Parathyroid adenoma (tissue), 2 donors: ENCODE measurements around the gene RHBDD3.

ENCODE experiments used
- H2AFZ ChIP-seq: fragments of 300-600 bp; sonication (generic); one replicate; pipeline ENCODE4 v1.7.0; 2017; ENCODE audit warnings: antibody characterized with exemption, mild to moderate bottlenecking
- H3K27ac ChIP-seq: fragments of 300-600 bp; sonication (generic); one replicate; pipeline ENCODE4 v1.7.0; 2017
- H3K27me3 ChIP-seq: fragments of 300-600 bp; sonication (generic); one replicate; pipeline ENCODE4 v1.7.0; 2017; ENCODE audit warnings: low read length; ENCODE audit not compliant: control insufficient read depth, insufficient read depth
- H3K36me3 ChIP-seq: fragments of 300-600 bp; sonication (generic); one replicate; pipeline ENCODE4 v1.7.0; 2017; ENCODE audit warnings: low read length; ENCODE audit not compliant: control insufficient read depth, insufficient read depth
- H3K4me1 ChIP-seq: fragments of 300-600 bp; sonication (generic); one replicate; pipeline ENCODE4 v1.7.0; 2017; ENCODE audit warnings: control low read depth
- H3K4me2 ChIP-seq: fragments of 300-600 bp; sonication (generic); one replicate; pipeline ENCODE4 v1.7.0; 2017; ENCODE audit warnings: low read length
- H3K4me3 ChIP-seq: fragments of 300-600 bp; sonication (generic); one replicate; pipeline ENCODE4 v1.7.0; 2017; ENCODE audit warnings: low read depth, low read length
- H3K79me2 ChIP-seq: fragments of 300-600 bp; sonication (generic); one replicate; pipeline ENCODE4 v1.7.0; 2017; ENCODE audit warnings: control low read depth
- H3K9ac ChIP-seq: fragments of 300-600 bp; sonication (generic); one replicate; pipeline ENCODE4 v1.7.0; 2017; ENCODE audit warnings: mild to moderate bottlenecking
- H3K9me3 ChIP-seq: fragments of 300-600 bp; sonication (generic); one replicate; pipeline ENCODE4 v1.7.0; 2017; ENCODE audit warnings: low read length; ENCODE audit not compliant: control insufficient read depth
- TF ChIP-seq, protein P1 (sequence below): fragments of 300-600 bp; sonication (generic); IDR thresholded peaks from one replicate; pipeline ENCODE4 v1.7.0; 2017; ENCODE audit warnings: antibody characterized with exemption, mild to moderate bottlenecking
- donor health status: primary hyperparathyroidism.

The RHBDD3 gene

DNA sequence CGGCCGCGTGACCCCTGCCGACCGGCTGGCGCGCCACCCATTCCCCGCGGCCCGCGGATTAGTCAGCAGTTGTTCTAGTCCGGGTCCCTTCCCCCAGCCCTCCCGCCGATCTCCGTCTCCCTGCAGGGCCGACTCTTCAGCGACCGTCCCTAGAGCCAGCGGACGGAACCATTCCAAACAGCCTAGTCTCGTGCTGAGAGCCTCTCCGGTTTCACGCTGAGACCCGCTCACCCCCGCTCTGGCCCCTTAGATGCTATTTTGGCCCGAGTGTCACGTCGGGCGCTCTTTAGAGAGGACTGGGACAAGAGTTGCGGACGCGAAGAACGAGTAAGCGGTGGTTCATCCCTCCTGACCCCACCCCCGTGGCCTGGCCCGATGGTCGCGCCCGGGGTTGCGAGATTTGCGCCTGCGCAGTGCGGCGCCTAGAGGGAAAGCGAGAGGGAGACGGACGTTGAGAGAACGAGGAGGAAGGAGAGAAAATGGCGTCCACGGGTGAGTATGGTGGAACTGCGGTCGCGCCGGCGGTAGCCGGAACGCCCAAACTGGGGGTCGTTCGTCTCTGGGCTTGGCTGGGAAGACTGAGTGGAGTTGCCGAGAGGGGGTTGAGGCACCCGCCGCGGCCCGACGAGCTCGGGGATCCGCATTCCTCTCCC is at the start of gene RHBDD3, which contains the start of gene EWSR1:
Gene RHBDD3, minus strand, starts transcription at position 124 of the 653 bp plus-strand sequence. CDS start 2,355 bp downstream, outside the sequence.
Gene EWSR1, plus strand, starts transcription at position 411 of the 653 bp plus-strand sequence. Its CDS starts 69 bp downstream, at position 480.
- Histone ChIP-seq H3K36me3 (no peaks in the 10 kb centered on the region), H3K9me3 (no peaks in the 10 kb centered on the region), H3K4me1 (peaks cover 7% of the 10 kb centered on the region), H3K9ac (peak within 1 kb of the TSS; percentile 92), H3K4me2 (peak within 1 kb of the TSS; percentile 92), H3K27ac (peak within 1 kb of the TSS; percentile 99), H3K27me3 (no peaks in the 10 kb centered on the region), H2AFZ (peak within 1 kb of the TSS; percentile 92), H3K4me3 (peak within 1 kb of the TSS; percentile 94), H3K79me2 (peaks cover 27% of the 10 kb centered on the region)
- TF ChIP-seq, protein P1, sequence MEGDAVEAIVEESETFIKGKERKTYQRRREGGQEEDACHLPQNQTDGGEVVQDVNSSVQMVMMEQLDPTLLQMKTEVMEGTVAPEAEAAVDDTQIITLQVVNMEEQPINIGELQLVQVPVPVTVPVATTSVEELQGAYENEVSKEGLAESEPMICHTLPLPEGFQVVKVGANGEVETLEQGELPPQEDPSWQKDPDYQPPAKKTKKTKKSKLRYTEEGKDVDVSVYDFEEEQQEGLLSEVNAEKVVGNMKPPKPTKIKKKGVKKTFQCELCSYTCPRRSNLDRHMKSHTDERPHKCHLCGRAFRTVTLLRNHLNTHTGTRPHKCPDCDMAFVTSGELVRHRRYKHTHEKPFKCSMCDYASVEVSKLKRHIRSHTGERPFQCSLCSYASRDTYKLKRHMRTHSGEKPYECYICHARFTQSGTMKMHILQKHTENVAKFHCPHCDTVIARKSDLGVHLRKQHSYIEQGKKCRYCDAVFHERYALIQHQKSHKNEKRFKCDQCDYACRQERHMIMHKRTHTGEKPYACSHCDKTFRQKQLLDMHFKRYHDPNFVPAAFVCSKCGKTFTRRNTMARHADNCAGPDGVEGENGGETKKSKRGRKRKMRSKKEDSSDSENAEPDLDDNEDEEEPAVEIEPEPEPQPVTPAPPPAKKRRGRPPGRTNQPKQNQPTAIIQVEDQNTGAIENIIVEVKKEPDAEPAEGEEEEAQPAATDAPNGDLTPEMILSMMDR, result peak; percentile 5

DNA sequence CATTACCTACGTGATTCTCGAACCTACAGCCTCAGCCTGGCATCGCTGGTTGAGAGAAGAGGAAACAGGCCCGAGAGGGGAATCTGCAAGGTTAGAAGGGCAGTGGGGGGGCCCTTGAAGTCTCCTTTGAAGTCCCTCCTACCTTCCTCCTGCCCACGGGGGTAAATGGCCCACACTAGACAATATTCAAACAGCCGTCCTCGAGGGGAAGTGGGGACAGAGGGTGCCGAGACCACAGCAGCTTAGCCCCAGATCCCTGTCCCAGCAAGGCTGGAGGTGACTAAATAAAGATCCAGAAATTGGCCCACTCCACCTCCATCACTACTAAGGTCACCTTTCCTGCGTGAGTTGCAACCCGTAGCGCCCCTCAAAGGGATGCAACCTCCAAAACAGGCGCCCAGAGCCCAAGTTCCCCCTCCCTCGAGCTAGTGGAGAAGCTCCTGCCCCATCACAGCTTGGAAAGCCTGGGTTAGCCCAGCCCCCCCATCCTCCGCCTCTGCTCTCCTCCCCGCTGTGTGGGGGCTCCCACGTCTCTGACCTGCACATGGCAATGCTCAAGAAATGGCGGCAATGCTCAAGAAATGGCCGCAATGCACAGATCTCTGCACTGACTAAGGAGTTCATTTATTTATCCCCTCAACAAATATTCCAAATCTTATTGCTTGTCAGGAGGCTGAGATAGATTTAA is 48.5 kb upstream of the RHBDD3 start:
- no peak overlapping the region for H3K9ac ChIP-seq
- H3K4me2 ChIP-seq, result no peak overlapping the region
- no peak overlapping the region for H2AFZ ChIP-seq
- H3K27ac ChIP-seq, result no peak overlapping the region
- peaks cover 12% of the 10 kb centered on the region for H3K27me3 ChIP-seq
- H3K36me3 ChIP-seq, result no peaks in the 10 kb centered on the region
- no peaks in the 10 kb centered on the region for H3K9me3 ChIP-seq
- no peaks in the 10 kb centered on the region for H3K79me2 ChIP-seq
- TF ChIP-seq, protein P1, result no peak
- no peak overlapping the region for H3K4me3 ChIP-seq
- H3K4me1 ChIP-seq, result no peaks in the 10 kb centered on the region

- Histone ChIP-seq H3K79me2 (no peaks in the 10 kb centered on the region), H3K27ac (no peak within 1 kb of the TSS), H3K4me1 (no peaks in the 10 kb centered on the region), H3K9me3 (no peaks in the 10 kb centered on the region), H3K9ac (no peak within 1 kb of the TSS), H2AFZ (no peak within 1 kb of the TSS), H3K4me2 (peak within 1 kb of the TSS; percentile 47), H3K36me3 (no peaks in the 10 kb centered on the region), H3K4me3 (no peak within 1 kb of the TSS), H3K27me3 (peaks cover 12% of the 10 kb centered on the region)
- TF ChIP-seq, protein P1, result no peak
Observed at GRCh38 chr22:29315286-29316140, 47.7 kb upstream of the RHBDD3 start, which contains the start of gene RASL10A. Gene RASL10A (minus strand): TSS chr22:29315697. CDS start chr22:29315246, 451 bp downstream.

DNA sequence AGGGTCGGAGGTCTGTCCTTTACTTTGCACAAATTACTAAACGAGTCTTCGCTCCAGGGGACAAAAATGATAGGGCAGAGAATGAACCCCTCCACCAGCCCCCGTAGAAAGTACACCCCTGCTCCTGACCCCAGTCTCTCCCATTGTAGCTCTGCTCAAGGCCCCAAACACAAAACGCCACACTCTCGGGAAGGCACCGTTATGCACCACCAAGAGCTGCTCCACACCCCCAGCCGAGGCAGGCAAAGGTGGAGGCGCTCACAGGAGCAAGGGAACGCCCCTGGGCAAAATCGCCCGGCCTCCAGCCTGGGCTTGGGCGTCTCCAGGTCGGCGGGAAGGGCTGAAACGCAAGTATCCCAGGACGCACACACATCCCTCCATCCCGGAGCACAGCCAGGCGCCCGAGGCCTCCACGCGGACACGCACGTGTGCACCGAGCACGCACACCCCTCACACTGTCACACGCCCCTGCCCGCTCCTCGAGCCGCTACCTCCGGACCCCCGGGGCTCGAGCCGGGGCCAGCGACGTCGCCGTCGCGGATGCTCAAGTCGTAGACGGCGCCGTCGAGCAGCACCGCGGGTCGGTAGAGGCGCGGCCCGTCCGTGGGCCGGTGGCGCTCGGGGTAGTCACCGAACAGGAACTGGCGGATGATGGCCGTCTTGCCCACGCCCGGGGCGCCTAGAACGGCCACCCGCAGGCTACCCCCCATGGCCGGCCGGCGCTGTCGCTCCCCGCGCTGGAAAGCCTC is 46.9 kb upstream of the RHBDD3 start:
- H3K4me2 ChIP-seq, result peak overlapping the region; percentile 47
- no peak overlapping the region for H3K27ac ChIP-seq
- H3K4me1 ChIP-seq, result no peaks in the 10 kb centered on the region
- no peak overlapping the region for H2AFZ ChIP-seq
- H3K9ac ChIP-seq, result no peak overlapping the region
- no peaks in the 10 kb centered on the region for H3K9me3 ChIP-seq
- H3K4me3 ChIP-seq, result no peak overlapping the region
- H3K79me2 ChIP-seq, result no peaks in the 10 kb centered on the region
- TF ChIP-seq, protein P1, result no peak
- no peaks in the 10 kb centered on the region for H3K36me3 ChIP-seq
- peaks cover 12% of the 10 kb centered on the region for H3K27me3 ChIP-seq
